Endothelial cell of umbilical vein (primary cell): ENCODE data around the gene OSBPL1A. TPM values are rescaled to one million over a fixed set of nuclear protein-coding genes. Genes with fewer than 3 reads are reported as not detected.

Experiments
- BruUV-seq: library from RNA; stranded (reverse); fragments of 400-500 nt; replicated peaks from 2 replicates; lab custom pipeline; 2021; lab: Mats Ljungman, UMichigan
- CTCF ChIA-PET: fragments of 300-600, 350-600 bp; sonication (Branson Sonifier 250); formaldehyde crosslinking; loops from one replicate; lab custom pipeline; 2021; ENCODE audit warnings: antibody characterized with exemption, inconsistent platforms; lab: Charles Lee
- POLR2A ChIA-PET: fragments of 300-600, 350-600 bp; sonication (Branson Sonifier 250); formaldehyde crosslinking; loops from one replicate; lab custom pipeline; 2021; ENCODE audit warnings: antibody characterized with exemption, inconsistent platforms; lab: Charles Lee
- DNase-seq: peaks from one replicate; pipeline ENCODE4 v3.0.0-alpha.2; 2011; ENCODE audit warnings: low read depth, low spot score
- FAIRE-seq: peaks from 2 replicates; lab custom pipeline; 2011; peaks lifted over from hg19 to GRCh38; lab: Jason Lieb, UNC
- H2AFZ ChIP-seq: 2 replicates; pipeline ENCODE4 v1.6.0; 2012; ENCODE audit warnings: low read depth, low read length, control low read depth, inconsistent platforms
- H3K27ac ChIP-seq: 2 replicates; pipeline ENCODE4 v1.5.1; 2011; ENCODE audit warnings: low read depth, mild to moderate bottlenecking, control low read depth, low read length, moderate library complexity; ENCODE audit not compliant: insufficient read depth
- H3K27me3 ChIP-seq, 2 experiments: 2 replicates each; pipeline versions ENCODE4 v1.6.0 to v1.6.1; 2011; ENCODE audit warnings: low read length in 2 of 2, mixed read lengths in 1 of 2; ENCODE audit not compliant: control insufficient read depth in 2 of 2, insufficient read depth in 2 of 2
- H3K36me3 ChIP-seq, 2 experiments: 2 replicates in 1 of 2; 3 replicates in 1 of 2; pipeline ENCODE4 v1.5.1; 2011; ENCODE audit warnings: low read length in 2 of 2, mild to moderate bottlenecking in 1 of 2, moderate library complexity in 1 of 2; ENCODE audit not compliant: control insufficient read depth in 2 of 2, insufficient read depth in 2 of 2; ENCODE audit errors: extremely low read depth in 1 of 2
- H3K4me1 ChIP-seq: 3 replicates; pipeline ENCODE4 v1.5.1; 2011; ENCODE audit warnings: mild to moderate bottlenecking, low read length; ENCODE audit not compliant: control insufficient read depth, insufficient read depth; ENCODE audit errors: extremely low read depth
- H3K4me2 ChIP-seq: 2 replicates; pipeline ENCODE4 v1.6.1; 2011; ENCODE audit warnings: low read length, control low read depth, mixed read lengths; ENCODE audit not compliant: insufficient read depth
- H3K4me3 ChIP-seq, 3 experiments: fragments of 200-600 bp in 1 of 3; sonication (generic), shearing (Covaris generic) in 1 of 3; replicated peaks in 1 of 3; 2 replicates each; pipeline ENCODE4 v1.5.1; 2011 to 2016; ENCODE audit warnings: control low read depth in 3 of 3, low read length in 3 of 3, mild to moderate bottlenecking in 2 of 3, inconsistent platforms in 1 of 3, low read depth in 1 of 3, moderate library complexity in 1 of 3; ENCODE audit not compliant: insufficient read depth in 1 of 3
- H3K79me2 ChIP-seq: 2 replicates; pipeline ENCODE4 v1.6.0; 2012; ENCODE audit warnings: low read length, inconsistent platforms; ENCODE audit not compliant: control insufficient read depth, insufficient read depth
- H3K9ac ChIP-seq: replicated peaks from 2 replicates; pipeline ENCODE3; 2011; ENCODE audit warnings: low read length, control low read depth; ENCODE audit not compliant: insufficient read depth; ENCODE audit errors: extremely low read depth
- H3K9me1 ChIP-seq: replicated peaks from 3 replicates; pipeline ENCODE4 v1.6.0; 2011; ENCODE audit warnings: mild to moderate bottlenecking, low read length; ENCODE audit not compliant: control insufficient read depth, insufficient read depth; ENCODE audit errors: extremely low read depth
- H3K9me3 ChIP-seq: replicated peaks from 2 replicates; pipeline ENCODE4 v1.5.1; 2012; ENCODE audit warnings: low read length, inconsistent platforms; ENCODE audit not compliant: control insufficient read depth, insufficient read depth
- H4K20me1 ChIP-seq: replicated peaks from 2 replicates; pipeline ENCODE3; 2011; ENCODE audit warnings: mild to moderate bottlenecking, low read length; ENCODE audit not compliant: control insufficient read depth, insufficient read depth; ENCODE audit errors: extremely low read depth
- EZH2 ChIP-seq: IDR thresholded peaks from 2 replicates; pipeline ENCODE4 v1.6.1; 2012; ENCODE audit warnings: borderline replicate concordance, low read depth, mild to moderate bottlenecking, moderate library complexity, low read length, inconsistent platforms; ENCODE audit not compliant: severe bottlenecking
- FOS ChIP-seq: IDR thresholded peaks from 2 replicates; pipeline ENCODE4 v1.6.1; 2011; ENCODE audit warnings: mild to moderate bottlenecking, low read length, moderate library complexity, borderline replicate concordance; ENCODE audit not compliant: insufficient read depth
- GATA2 ChIP-seq: IDR thresholded peaks from 2 replicates; pipeline ENCODE4 v1.7.0; 2011; ENCODE audit warnings: low read depth, mild to moderate bottlenecking, moderate library complexity, mixed read lengths, low read length; ENCODE audit not compliant: insufficient read length, insufficient read depth
- JUN ChIP-seq: IDR thresholded peaks from 2 replicates; pipeline ENCODE4 v1.6.1; 2011; ENCODE audit warnings: borderline replicate concordance, low read depth; ENCODE audit not compliant: insufficient read length, insufficient read depth
- MYC ChIP-seq: IDR thresholded peaks from one replicate; pipeline ENCODE4 v1.6.1; 2011; ENCODE audit warnings: mild to moderate bottlenecking, low read depth, low read length
- POLR2A ChIP-seq: IDR thresholded peaks from 2 replicates; pipeline ENCODE4 v1.6.1; 2012; ENCODE audit warnings: low read depth, mild to moderate bottlenecking, control low read depth, low read length
- POLR2AphosphoS5 ChIP-seq: IDR thresholded peaks from 2 replicates; pipeline ENCODE4 v1.6.1; 2012; ENCODE audit warnings: low read depth, mild to moderate bottlenecking, control low read depth, low read length, moderate library complexity; ENCODE audit not compliant: insufficient read depth
- dilution Hi-C: fragments of 300-500 bp; cut with MboI; formaldehyde crosslinking; loops from one replicate; pipeline ENCODE4 v1.15.0; 2019; ENCODE audit warnings: low sequenced_read_pairs; ENCODE audit not compliant: extremely low pct_ligation_motif_present
- intact Hi-C: fragments of 100-400 bp; cut with micrococcal nuclease; formaldehyde crosslinking; loops from one replicate; pipeline ENCODE4 v1.10.0; 2022
- polyA plus RNA-seq, 4 experiments: library from polyadenylated mRNA; depleted of rRNA in 3 of 4; stranded (reverse) in 3 of 4; unstranded in 1 of 4; fragments of >200 nt; gene quantifications; 2 replicates each; pipeline versions ENCODE4 v1.2.1 to v1.2.3, GENCODE V29; 2011 to 2012; ENCODE audit warnings: missing spikeins in 1 of 4
- total RNA-seq: library from RNA; stranded (reverse); gene quantifications from 2 replicates; pipeline ENCODE4 v1.2.3, GENCODE V29; 2021
- TF ChIP-seq, protein P1 (sequence below): IDR thresholded peaks from 2 replicates; pipeline ENCODE4 v1.6.1; 2011; ENCODE audit not compliant: insufficient read depth, insufficient read length
- TF ChIP-seq, protein P2 (sequence below), 2 donors: IDR thresholded peaks; 1 replicate in 1 of 2; 2 replicates in 1 of 2; pipeline ENCODE4 v1.5.1; 2011; ENCODE audit warnings: low read length in 2 of 2, mild to moderate bottlenecking in 2 of 2, moderate library complexity in 2 of 2, control low read depth in 1 of 2, inconsistent platforms in 1 of 2, low read depth in 1 of 2; ENCODE audit not compliant: insufficient read depth in 1 of 2; ENCODE audit errors: extremely low read depth in 1 of 2

The OSBPL1A gene
- total and polyA plus RNA-seq, 2 donors (not counting 3 experiments of a cell fraction or from before 2014, with no cell fraction given): 6.4 to 16.5 TPM

DNA sequence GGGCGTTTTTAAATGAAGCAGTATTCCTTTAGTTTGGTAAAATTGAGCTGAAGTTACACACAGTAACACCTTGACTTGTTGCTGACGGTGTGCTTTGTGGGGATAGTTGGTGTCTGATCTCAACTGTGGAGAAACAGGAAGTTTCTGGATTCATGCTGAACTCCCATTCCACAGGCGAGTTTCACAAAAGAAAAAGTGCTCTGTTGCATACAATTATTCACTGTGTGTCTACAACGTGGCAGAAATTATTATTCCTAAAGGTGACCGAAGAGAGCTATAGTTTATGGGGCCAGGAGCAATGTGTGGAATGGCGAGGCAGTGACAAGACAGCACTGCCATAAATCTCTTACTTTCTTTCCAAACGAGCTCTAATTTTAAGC is 259.2 kb downstream of the OSBPL1A start:
- TF ChIP-seq JUN: no peak
- TF ChIP-seq POLR2AphosphoS5: no peak
- TF ChIP-seq EZH2: no peak
- TF ChIP-seq, protein P1, sequence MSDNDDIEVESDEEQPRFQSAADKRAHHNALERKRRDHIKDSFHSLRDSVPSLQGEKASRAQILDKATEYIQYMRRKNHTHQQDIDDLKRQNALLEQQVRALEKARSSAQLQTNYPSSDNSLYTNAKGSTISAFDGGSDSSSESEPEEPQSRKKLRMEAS: no peak
- no peak for TF ChIP-seq FOS
- no peak for TF ChIP-seq MYC
- no peak for TF ChIP-seq GATA2
- no peak for TF ChIP-seq POLR2A
- TF ChIP-seq, protein P2, sequence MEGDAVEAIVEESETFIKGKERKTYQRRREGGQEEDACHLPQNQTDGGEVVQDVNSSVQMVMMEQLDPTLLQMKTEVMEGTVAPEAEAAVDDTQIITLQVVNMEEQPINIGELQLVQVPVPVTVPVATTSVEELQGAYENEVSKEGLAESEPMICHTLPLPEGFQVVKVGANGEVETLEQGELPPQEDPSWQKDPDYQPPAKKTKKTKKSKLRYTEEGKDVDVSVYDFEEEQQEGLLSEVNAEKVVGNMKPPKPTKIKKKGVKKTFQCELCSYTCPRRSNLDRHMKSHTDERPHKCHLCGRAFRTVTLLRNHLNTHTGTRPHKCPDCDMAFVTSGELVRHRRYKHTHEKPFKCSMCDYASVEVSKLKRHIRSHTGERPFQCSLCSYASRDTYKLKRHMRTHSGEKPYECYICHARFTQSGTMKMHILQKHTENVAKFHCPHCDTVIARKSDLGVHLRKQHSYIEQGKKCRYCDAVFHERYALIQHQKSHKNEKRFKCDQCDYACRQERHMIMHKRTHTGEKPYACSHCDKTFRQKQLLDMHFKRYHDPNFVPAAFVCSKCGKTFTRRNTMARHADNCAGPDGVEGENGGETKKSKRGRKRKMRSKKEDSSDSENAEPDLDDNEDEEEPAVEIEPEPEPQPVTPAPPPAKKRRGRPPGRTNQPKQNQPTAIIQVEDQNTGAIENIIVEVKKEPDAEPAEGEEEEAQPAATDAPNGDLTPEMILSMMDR (IDR thresholded peaks at IDR 0.05; ENCODE audit: extremely low read depth in 1 of 2, insufficient read depth in 1 of 2, low read depth in 1 of 2, low read length in 2 of 2): no peak
- Histone ChIP-seq H4K20me1 (no peaks in the 10 kb centered on the region), H3K36me3 (no peaks in the 10 kb centered on the region), H3K4me1 (peaks cover 4% of the 10 kb centered on the region), H3K27ac (peak overlapping the region; percentile 36), H2AFZ (peak overlapping the region; percentile 97), H3K4me2 (peak overlapping the region; percentile 92), H3K9me1 (no peaks in the 10 kb centered on the region), H3K79me2 (no peaks in the 10 kb centered on the region), H3K27me3 (no peaks in the 10 kb centered on the region), H3K9ac (peak overlapping the region; percentile 73), H3K4me3 (peak overlapping the region; percentile 62 to 75 (median 69)), H3K9me3 (no peaks in the 10 kb centered on the region)
- BruUV-seq: TSS peak; percentile 45
- POLR2A ChIA-PET: interaction anchor here (0.6 to 1.5 kb wide), 25 partner anchors 9 to 1161 kb away, joined by 3 to 11 read pairs (median 4); partner anchors contain the start of gene OSBPL1A
- intact Hi-C loops (no loop called here), dilution Hi-C loops (no loop called here)
- CTCF ChIA-PET: interaction anchor here (1.0 to 1.5 kb wide), 3 partner anchors 10 to 133 kb away, joined by 3 to 8 read pairs (median 4); no protein-coding TSS in a partner anchor
- DNase-seq: no peak
- FAIRE-seq: no peak
